ENCODE measurements around the gene PML.

Gene PML

DNA sequence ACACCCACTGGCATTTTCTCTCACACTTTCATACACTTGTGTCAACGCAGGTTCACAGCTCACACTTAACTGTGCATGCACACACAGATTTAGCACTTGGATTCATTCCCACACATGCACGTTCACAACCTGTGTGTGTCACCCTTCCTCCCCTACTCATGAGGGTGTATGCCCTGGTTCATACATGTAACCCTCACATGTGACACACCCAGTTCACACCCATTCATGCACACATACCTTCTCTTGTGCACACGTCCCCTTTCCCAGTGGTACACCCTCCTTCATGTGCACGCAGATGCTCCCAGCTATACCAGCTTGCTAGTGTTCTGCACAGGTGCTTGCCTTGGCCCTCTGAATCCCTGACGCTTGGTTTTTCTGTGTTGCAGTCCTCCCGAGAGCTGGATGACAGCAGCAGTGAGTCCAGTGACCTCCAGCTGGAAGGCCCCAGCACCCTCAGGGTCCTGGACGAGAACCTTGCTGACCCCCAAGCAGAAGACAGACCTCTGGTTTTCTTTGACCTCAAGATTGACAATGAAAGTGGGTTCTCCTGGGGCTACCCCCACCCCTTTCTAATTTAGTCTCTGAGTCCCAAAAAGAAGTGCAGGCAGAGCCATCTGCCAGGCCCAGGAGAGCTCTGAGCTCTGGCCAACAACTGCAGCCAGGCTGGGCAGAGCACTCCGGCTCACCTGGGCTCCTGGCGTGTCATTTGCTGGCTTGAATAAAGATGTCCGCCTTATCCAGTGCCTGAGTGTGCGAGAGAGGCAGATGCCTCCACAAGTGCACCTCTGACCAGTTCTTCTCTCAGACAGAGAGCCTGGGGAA is 48.3 kb downstream of the PML start:
- TF ChIP-seq EGR1 (IDR thresholded peaks at IDR 0.05) (no peak), EP300 (IDR thresholded peaks at IDR 0.05; ENCODE audit: borderline replicate concordance) (no peak), TEAD4 (IDR thresholded peaks at IDR 0.05) (no peak), CEBPB (IDR thresholded peaks at IDR 0.05) (no peak), ZBTB7A (IDR thresholded peaks at IDR 0.05; ENCODE audit: low read depth) (no peak), TCF12 (IDR thresholded peaks at IDR 0.05; ENCODE audit: low read depth) (no peak), RAD21 (IDR thresholded peaks at IDR 0.05; ENCODE audit: low read depth) (no peak)
- TF ChIP-seq, protein P1, sequence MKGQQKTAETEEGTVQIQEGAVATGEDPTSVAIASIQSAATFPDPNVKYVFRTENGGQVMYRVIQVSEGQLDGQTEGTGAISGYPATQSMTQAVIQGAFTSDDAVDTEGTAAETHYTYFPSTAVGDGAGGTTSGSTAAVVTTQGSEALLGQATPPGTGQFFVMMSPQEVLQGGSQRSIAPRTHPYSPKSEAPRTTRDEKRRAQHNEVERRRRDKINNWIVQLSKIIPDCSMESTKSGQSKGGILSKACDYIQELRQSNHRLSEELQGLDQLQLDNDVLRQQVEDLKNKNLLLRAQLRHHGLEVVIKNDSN (IDR thresholded peaks at IDR 0.05) = no peak

DNA sequence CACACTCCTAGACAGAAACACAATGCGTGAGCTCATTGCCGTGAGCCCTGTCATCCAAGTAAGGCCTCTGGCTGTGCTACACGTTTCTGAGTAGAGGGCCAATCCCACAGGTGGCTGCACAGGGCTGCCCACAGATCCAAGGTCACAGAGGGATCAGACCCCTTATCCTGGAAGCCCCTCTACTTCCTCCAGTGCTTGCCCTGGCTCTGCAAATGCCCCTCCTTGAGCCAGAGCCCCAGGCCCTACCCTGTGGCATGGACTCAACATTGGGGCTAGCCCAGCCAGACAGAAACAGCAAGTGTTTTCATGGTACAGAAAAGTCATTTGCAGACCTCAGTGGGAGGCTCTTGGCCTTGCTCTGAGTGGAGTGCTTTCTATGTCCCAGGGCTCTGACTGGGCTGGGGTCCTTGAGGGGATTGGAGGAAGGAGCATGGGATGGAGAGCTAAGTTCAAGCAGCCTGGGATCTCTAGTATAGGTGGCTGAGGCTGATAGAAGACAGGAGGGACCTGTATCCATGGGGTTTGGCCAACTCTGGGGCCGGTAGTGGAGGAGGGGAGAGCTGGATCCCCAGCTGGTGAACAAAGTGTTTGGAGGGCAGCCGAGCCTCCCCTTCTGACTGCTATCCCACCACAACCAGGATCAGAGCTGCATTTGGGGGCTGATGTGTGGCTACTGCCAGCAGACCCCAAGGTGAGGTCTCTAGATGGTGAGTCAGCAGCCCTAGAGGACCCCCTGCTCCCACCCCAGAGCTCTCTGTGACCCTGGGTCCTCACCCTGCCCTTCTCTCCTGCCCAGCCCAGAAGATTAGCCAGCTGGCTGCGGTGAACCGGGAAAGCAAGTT is 49.1 kb downstream of the PML start:
- no peak for TF ChIP-seq RAD21 (IDR thresholded peaks at IDR 0.05; ENCODE audit: low read depth)

DNA sequence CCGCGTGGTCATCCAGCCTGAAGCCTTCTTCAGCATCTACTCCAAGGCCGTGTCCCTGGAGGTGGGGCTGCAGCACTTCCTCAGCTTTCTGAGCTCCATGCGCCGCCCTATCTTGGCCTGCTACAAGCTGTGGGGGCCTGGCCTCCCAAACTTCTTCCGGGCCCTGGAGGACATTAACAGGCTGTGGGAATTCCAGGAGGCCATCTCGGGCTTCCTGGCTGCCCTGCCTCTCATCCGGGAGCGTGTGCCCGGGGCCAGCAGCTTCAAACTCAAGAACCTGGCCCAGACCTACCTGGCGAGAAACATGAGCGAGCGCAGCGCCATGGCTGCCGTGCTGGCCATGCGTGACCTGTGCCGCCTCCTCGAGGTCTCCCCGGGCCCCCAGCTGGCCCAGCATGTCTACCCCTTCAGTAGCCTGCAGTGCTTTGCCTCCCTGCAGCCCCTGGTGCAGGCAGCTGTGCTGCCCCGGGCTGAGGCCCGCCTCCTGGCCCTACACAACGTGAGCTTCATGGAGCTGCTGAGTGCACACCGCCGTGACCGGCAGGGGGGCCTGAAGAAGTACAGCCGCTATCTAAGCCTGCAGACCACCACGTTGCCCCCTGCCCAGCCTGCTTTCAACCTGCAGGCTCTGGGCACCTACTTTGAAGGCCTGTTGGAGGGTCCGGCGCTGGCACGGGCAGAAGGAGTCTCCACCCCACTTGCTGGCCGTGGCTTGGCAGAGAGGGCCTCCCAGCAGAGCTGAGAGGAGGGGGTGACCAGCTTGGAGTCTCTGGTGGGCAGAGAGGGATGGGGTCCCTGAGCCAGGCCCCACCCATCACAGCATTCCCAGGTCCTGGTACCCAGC is 50.0 kb downstream of the PML start:
- no peak for TF ChIP-seq TCF12 (IDR thresholded peaks at IDR 0.05; ENCODE audit: low read depth)
- TF ChIP-seq CREB1 (IDR thresholded peaks at IDR 0.05; ENCODE audit: low read depth) = no peak
- no peak for TF ChIP-seq YY1 (IDR thresholded peaks at IDR 0.05; ENCODE audit: low read depth)
- TF ChIP-seq, protein P1 (IDR thresholded peaks at IDR 0.05) = no peak
- TF ChIP-seq, protein P2, sequence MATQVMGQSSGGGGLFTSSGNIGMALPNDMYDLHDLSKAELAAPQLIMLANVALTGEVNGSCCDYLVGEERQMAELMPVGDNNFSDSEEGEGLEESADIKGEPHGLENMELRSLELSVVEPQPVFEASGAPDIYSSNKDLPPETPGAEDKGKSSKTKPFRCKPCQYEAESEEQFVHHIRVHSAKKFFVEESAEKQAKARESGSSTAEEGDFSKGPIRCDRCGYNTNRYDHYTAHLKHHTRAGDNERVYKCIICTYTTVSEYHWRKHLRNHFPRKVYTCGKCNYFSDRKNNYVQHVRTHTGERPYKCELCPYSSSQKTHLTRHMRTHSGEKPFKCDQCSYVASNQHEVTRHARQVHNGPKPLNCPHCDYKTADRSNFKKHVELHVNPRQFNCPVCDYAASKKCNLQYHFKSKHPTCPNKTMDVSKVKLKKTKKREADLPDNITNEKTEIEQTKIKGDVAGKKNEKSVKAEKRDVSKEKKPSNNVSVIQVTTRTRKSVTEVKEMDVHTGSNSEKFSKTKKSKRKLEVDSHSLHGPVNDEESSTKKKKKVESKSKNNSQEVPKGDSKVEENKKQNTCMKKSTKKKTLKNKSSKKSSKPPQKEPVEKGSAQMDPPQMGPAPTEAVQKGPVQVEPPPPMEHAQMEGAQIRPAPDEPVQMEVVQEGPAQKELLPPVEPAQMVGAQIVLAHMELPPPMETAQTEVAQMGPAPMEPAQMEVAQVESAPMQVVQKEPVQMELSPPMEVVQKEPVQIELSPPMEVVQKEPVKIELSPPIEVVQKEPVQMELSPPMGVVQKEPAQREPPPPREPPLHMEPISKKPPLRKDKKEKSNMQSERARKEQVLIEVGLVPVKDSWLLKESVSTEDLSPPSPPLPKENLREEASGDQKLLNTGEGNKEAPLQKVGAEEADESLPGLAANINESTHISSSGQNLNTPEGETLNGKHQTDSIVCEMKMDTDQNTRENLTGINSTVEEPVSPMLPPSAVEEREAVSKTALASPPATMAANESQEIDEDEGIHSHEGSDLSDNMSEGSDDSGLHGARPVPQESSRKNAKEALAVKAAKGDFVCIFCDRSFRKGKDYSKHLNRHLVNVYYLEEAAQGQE (IDR thresholded peaks at IDR 0.05; ENCODE audit: low read depth) = no peak
- no peak for TF ChIP-seq TEAD4 (IDR thresholded peaks at IDR 0.05)
- no peak for TF ChIP-seq RAD21 (IDR thresholded peaks at IDR 0.05; ENCODE audit: low read depth)
- TF ChIP-seq NFIC (IDR thresholded peaks at IDR 0.05) = no peak
- TF ChIP-seq TAF1 (IDR thresholded peaks at IDR 0.05; ENCODE audit: low read depth) = no peak
- no peak for TF ChIP-seq ZBTB7A (IDR thresholded peaks at IDR 0.05; ENCODE audit: low read depth)
- no peak for TF ChIP-seq EP300 (IDR thresholded peaks at IDR 0.05; ENCODE audit: borderline replicate concordance)
- no peak for TF ChIP-seq MAX (IDR thresholded peaks at IDR 0.05)
- TF ChIP-seq CEBPB (IDR thresholded peaks at IDR 0.05) = no peak
- no peak for TF ChIP-seq FOXM1 (IDR thresholded peaks at IDR 0.05; ENCODE audit: borderline replicate concordance, low read depth)
- no peak for TF ChIP-seq EGR1 (IDR thresholded peaks at IDR 0.05)

DNA sequence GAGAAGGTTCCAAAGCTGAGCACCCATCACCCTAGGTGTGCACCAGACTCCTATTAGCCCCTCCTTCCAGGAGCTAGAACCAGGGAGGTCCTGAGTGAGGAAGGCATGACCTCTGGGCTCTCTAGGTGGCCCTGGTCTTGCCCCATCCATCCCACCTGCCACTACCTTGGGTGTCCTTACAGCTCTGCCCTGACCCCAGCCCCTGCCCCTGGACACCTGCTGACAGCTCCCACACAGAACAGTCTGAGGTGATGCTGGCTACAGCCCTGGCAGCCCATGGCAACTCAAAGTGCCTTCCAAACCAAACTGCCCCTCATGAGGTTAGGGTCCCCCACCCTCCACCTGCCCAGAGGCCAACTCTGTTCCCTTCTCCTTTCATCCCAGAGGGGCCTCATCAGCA is 50.7 kb downstream of the PML start:
- TF ChIP-seq CREB1 (IDR thresholded peaks at IDR 0.05; ENCODE audit: low read depth) (no peak), EP300 (IDR thresholded peaks at IDR 0.05; ENCODE audit: borderline replicate concordance) (no peak), RAD21 (IDR thresholded peaks at IDR 0.05; ENCODE audit: low read depth) (no peak), ZBTB7A (IDR thresholded peaks at IDR 0.05; ENCODE audit: low read depth) (no peak), EGR1 (IDR thresholded peaks at IDR 0.05) (no peak), NFIC (IDR thresholded peaks at IDR 0.05) (no peak), CEBPB (IDR thresholded peaks at IDR 0.05) (no peak)
- TF ChIP-seq, protein P2 (IDR thresholded peaks at IDR 0.05; ENCODE audit: low read depth) = no peak

GRCh38 chr15:74045636-74046274 is 51.2 kb downstream of the PML start:
- no peak for TF ChIP-seq EGR1 (IDR thresholded peaks at IDR 0.05)
- no peak for TF ChIP-seq TAF1 (IDR thresholded peaks at IDR 0.05; ENCODE audit: low read depth)
- no peak for TF ChIP-seq EP300 (IDR thresholded peaks at IDR 0.05; ENCODE audit: borderline replicate concordance)
- TF ChIP-seq, protein P1 (IDR thresholded peaks at IDR 0.05) = no peak
- no peak for TF ChIP-seq CREB1 (IDR thresholded peaks at IDR 0.05; ENCODE audit: low read depth)
- no peak for TF ChIP-seq CEBPB (IDR thresholded peaks at IDR 0.05)
- TF ChIP-seq RAD21 (IDR thresholded peaks at IDR 0.05; ENCODE audit: low read depth) = no peak
- no peak for TF ChIP-seq NFIC (IDR thresholded peaks at IDR 0.05)
- TF ChIP-seq, protein P2 (IDR thresholded peaks at IDR 0.05; ENCODE audit: low read depth) = no peak
- TF ChIP-seq TCF12 (IDR thresholded peaks at IDR 0.05; ENCODE audit: low read depth) = no peak
- TF ChIP-seq TEAD4 (IDR thresholded peaks at IDR 0.05) = no peak
- TF ChIP-seq ZBTB7A (IDR thresholded peaks at IDR 0.05; ENCODE audit: low read depth) = no peak
- no peak for TF ChIP-seq YY1 (IDR thresholded peaks at IDR 0.05; ENCODE audit: low read depth)
- no peak for TF ChIP-seq FOXM1 (IDR thresholded peaks at IDR 0.05; ENCODE audit: borderline replicate concordance, low read depth)
